OCI-M2 (cell line): ENCODE measurements around the gene AP3S2.
"Not testable (repeated sequence)": the region's sequence is repeated elsewhere in the genome, so short reads cannot be mapped to it uniquely, and the experiment has no call there.

ENCODE experiments used
- DNase-seq: peaks from one replicate; lab custom pipeline; 2025; ENCODE audit not compliant: unreplicated experiment; lab: John Stamatoyannopoulos, UW

Gene AP3S2

GRCh38 chr15:89836267-89837133, 57.3 kb downstream of the AP3S2 start:
- DNase-seq = no peak

- no peak for DNase-seq
Measured at GRCh38 chr15:89835176-89835564, 58.6 kb downstream of the AP3S2 start.

- DNase-seq = not testable (repeated sequence)
Measured at GRCh38 chr15:89834465-89835175, 59.2 kb downstream of the AP3S2 start.

GRCh38 chr15:89833966-89834365, 59.8 kb downstream of the AP3S2 start:
- no peak for DNase-seq

GRCh38 chr15:89830639-89831038, 63.2 kb downstream of the AP3S2 start:
- no peak for DNase-seq

- DNase-seq = no peak
Measured at GRCh38 chr15:89829616-89830440, 64.0 kb downstream of the AP3S2 start.

GRCh38 chr15:89829161-89829560, 64.6 kb downstream of the AP3S2 start:
- no peak for DNase-seq

- DNase-seq = no peak
Measured at GRCh38 chr15:89828281-89829145, 65.3 kb downstream of the AP3S2 start.

GRCh38 chr15:89827829-89828228, 66.0 kb downstream of the AP3S2 start:
- DNase-seq = no peak

- DNase-seq = no peak
Measured at GRCh38 chr15:89826671-89827655, 66.8 kb downstream of the AP3S2 start.

GRCh38 chr15:89825271-89825940, 68.4 kb downstream of the AP3S2 start:
- DNase-seq = no peak

GRCh38 chr15:89824607-89824867, 69.3 kb downstream of the AP3S2 start:
- DNase-seq = no peak

GRCh38 chr15:89823836-89824606, 69.8 kb downstream of the AP3S2 start:
- no peak for DNase-seq

- DNase-seq = no peak
Measured at GRCh38 chr15:89822951-89823711, 70.7 kb downstream of the AP3S2 start.

- no peak for DNase-seq
Measured at GRCh38 chr15:89822611-89822950, 71.2 kb downstream of the AP3S2 start.

GRCh38 chr15:89822026-89822425, 71.8 kb downstream of the AP3S2 start:
- no peak for DNase-seq
